Peyer's patch (tissue), 4 donors: Measurements from ENCODE around the gene CEP78.

Experiments used
- CTCF ChIP-seq, 6 experiments: fragments of 450-650 bp in 4 of 6; fragments of 200-600 bp in 2 of 6; sonication (generic) in 1 of 6; IDR thresholded peaks; one replicate each; pipeline ENCODE4 v1.5.1; 2017 to 2019; ENCODE audit warnings: antibody characterized with exemption in 6 of 6, mild to moderate bottlenecking in 3 of 6, moderate library complexity in 1 of 6
- POLR2A ChIP-seq, 2 donors: fragments of 450-650 bp; IDR thresholded peaks; one replicate each; pipeline ENCODE4 v1.5.1; 2017; ENCODE audit warnings: antibody characterized with exemption in 2 of 2, mild to moderate bottlenecking in 2 of 2, moderate library complexity in 2 of 2

GRCh38 chr9:78321505-78321904 lies 85.6 kb downstream of the CEP78 start:
- no peak for TF ChIP-seq CTCF (IDR thresholded peaks at IDR 0.05)
- no peak for TF ChIP-seq POLR2A (IDR thresholded peaks at IDR 0.05)
